D721Med (cell line): Measurements from ENCODE around the gene OXER1.

ENCODE experiments used
- DNase-seq: peaks from one replicate; pipeline ENCODE4 v3.0.0; 2011; ENCODE audit warnings: low spot score; ENCODE audit not compliant: insufficient read length
- FAIRE-seq: peaks from 2 replicates; lab custom pipeline; 2011; peaks lifted over from hg19 to GRCh38; lab: Jason Lieb, UNC
- TF ChIP-seq, protein P1 (sequence below): IDR thresholded peaks from 2 replicates; pipeline ENCODE4 v1.5.1; 2012; ENCODE audit warnings: mild to moderate bottlenecking, control low read depth; ENCODE audit not compliant: insufficient read depth; ENCODE audit errors: missing control alignments

Gene OXER1

DNA sequence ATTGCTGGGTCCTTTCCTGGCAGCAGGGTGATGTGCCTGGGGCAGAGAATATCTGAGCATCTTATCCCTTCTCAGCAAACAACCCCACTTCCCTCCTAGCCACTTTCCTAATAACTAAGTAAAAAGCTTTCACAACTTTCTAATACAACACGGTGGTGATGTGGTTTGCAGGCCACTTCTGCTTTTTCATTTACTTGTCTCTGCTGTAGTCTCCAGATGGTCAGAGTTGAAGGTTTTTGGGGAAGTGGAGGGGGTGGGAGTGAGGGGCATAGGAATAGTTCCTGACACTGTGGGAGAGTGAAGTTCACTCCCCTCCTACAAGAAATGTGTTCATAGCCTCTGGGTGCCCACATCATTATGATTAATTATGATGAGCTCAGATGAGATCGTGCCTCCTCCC, 11.6 kb downstream of the OXER1 start:
- TF ChIP-seq, protein P1, sequence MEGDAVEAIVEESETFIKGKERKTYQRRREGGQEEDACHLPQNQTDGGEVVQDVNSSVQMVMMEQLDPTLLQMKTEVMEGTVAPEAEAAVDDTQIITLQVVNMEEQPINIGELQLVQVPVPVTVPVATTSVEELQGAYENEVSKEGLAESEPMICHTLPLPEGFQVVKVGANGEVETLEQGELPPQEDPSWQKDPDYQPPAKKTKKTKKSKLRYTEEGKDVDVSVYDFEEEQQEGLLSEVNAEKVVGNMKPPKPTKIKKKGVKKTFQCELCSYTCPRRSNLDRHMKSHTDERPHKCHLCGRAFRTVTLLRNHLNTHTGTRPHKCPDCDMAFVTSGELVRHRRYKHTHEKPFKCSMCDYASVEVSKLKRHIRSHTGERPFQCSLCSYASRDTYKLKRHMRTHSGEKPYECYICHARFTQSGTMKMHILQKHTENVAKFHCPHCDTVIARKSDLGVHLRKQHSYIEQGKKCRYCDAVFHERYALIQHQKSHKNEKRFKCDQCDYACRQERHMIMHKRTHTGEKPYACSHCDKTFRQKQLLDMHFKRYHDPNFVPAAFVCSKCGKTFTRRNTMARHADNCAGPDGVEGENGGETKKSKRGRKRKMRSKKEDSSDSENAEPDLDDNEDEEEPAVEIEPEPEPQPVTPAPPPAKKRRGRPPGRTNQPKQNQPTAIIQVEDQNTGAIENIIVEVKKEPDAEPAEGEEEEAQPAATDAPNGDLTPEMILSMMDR: no peak
- DNase-seq (no peak), FAIRE-seq (no peak)

DNA sequence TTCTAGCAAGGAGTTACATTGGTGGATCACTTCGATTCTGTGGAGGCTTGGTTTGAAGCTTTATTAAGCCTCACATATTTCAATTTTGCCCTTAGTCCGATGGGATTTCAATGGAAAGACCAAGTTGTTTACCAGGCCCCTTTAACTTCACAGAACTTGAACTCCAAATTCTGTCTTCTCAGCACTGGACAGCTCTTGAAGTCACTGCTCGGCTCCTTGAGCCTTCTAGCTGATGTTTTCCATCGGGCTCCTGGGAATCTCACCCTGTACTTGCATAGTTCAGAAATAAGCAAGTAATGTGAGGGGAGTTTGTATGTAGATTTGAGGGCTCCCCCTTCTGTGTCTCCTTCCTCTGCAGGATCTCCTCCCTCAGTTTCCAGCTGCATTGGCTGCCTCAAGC, 15.1 kb downstream of the OXER1 start:
- TF ChIP-seq, protein P1: no peak
- no peak for DNase-seq
- no peak for FAIRE-seq

DNA sequence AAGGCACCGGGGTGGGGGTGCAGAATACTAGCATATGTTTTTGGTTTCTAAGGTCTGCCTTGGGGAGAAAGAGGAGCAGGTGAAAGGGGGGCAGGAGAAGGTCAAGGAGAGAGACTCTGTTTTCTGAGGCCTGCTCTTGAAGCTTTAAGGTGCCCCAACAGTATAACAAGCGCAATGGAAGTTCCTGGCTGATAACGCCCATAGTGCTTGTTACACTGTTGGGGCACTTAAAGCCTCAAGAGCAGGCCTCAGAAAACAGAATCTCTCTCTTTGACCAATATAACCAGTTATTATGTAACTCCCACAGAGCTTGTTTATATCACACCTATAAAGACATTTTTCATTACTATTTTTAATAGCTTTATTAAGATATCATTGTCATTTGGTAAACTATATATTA, 16.5 kb downstream of the OXER1 start:
- TF ChIP-seq, protein P1: no peak
- no peak for FAIRE-seq

DNA sequence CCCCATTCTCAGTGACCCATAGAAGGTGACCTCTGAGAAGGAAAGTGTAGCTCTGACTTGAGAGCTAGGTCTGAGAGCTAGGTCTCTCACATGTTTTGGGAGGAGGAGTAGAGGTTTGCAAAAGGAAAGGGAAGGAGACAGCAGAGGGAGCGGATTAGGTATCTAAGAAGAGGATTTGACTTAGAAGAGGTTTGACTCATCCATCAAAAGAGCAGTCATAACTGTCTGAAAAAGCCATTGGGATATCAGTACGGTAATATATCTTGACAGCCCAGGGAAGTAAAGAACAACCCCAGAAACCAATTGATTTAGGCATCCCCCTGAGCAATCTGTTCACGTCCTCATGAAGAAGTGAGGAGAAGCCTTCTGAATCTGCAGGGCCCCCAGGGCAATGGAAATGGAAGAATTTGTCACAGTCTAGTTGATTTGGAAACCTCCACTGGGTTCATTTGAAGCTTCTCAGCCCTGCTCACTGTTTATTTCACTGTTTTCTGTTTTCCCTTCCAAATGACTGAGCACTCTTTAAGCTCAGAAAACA, 19.3 kb downstream of the OXER1 start:
- no peak for DNase-seq
- FAIRE-seq: no peak
- TF ChIP-seq, protein P1: no peak

More for the DNA sequence above, 16.5 kb downstream of the OXER1 start:
- DNase-seq: no peak

DNA sequence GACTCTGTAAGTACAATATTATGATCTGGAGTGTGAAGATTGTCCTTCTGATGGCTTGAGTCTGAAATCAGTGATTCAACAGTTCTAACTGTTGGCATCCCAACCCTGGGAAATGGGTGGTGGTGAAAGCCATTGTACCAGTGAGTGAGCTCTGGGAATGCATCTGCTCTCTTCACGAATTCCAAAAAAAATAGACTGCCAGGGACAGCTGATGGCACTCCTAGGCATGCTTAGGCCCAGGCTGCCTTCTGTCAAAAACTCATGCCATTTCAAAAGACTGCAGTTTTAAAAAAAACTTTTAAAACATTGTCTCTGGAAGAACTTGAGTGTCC, 20.3 kb downstream of the OXER1 start:
- FAIRE-seq (no peak), DNase-seq (no peak)
- TF ChIP-seq, protein P1: no peak

DNA sequence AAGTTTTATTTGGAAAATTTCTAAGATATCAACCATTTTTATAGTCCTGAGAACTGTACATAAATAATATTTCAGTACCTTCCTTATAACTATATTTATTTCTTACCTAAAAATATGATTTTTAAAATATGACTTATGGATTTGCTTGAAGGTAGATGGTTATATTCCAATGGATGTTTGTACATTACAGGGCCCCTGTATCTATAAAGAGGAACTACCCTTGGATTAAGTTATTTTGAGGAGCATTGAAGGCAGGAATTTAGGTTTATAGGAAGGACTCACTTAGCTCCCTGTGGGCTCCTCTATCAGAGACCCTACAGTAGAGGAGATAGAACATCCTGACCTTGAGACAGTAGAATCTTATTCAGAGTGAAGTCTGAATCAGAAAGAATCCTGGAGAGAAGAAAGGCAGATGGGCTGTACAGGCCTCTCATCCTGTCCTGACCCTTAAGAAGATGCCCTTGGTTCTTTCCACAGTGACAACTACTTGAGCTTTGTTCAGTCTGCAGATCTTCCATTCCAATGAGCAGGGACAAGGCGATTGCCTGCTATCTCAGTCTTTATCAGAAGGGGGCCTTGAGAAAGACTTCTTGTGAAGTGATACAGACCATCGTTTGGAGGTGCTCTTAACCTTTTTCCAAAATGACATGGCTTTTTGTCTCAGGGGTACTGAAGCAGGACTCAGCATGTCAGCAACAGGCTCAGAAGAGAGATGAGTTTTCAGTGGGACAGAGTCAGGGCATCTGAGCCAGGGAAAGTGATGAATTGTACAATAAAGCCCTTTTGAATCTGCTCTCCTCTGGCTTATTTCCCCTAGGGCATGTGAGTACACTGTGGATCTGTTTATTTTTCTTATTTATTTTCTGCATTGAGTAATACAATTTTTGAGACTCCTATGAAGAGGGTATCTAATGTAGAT, 20.9 kb downstream of the OXER1 start:
- no peak for FAIRE-seq
- DNase-seq: no peak
- TF ChIP-seq, protein P1: no peak

DNA sequence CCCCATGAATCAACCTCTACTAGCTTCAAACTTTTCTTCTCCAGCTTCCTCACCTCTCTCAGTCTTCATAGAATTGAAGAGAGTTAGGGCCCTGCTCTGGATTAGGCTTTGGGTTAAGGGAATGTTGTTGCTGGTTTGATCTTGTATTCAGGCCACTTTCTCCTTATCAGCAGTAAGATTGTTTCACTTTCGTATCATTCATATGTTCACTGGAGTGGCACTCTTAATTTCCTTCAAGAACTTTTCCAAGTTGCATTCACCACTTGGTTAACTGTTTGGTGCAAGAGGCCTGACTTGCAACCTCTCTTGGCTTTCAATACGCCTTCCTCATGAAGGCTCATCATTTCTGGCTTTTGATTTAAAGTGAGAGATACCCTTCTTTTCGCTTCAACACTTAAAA, 22.8 kb downstream of the OXER1 start:
- FAIRE-seq: no peak
- DNase-seq: no peak
- TF ChIP-seq, protein P1: no peak
